Measurements from ENCODE around the gene FAM181A. TPM values are rescaled to one million over a fixed set of nuclear protein-coding genes. Genes with fewer than 3 reads are reported as not detected.
A peak's percentile ranks its signal among the peaks of the same experiment; 100 is the strongest.

Gene FAM181A
- total and polyA plus RNA-seq, 2 experiments from 2014 or later, result not detected

DNA sequence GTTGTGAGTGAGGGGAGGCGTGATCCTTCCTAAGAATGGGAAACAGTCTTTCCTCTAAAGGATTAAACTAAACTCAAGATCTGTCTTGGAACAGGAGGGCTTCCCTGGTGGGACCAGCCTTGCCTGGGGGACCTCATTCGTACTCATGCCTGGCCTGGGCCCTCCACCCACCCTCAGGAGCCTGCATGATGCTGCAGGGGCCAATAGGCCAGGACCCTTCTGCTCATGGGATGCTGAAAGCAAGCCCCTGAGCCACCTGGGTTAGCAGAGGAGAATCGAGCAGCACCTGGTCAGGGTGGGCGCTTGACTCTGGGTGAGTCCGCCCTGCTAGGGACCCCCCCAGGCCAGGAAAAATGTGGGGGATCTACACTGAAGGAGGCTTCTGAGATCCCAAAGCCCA lies 48.3 kb upstream of the FAM181A start (continued):
- TF ChIP-seq CREB1 (CRISPR knock-in tag; IDR thresholded peaks at IDR 0.05; ENCODE audit: low read depth), result no peak
- TF ChIP-seq, protein P1, sequence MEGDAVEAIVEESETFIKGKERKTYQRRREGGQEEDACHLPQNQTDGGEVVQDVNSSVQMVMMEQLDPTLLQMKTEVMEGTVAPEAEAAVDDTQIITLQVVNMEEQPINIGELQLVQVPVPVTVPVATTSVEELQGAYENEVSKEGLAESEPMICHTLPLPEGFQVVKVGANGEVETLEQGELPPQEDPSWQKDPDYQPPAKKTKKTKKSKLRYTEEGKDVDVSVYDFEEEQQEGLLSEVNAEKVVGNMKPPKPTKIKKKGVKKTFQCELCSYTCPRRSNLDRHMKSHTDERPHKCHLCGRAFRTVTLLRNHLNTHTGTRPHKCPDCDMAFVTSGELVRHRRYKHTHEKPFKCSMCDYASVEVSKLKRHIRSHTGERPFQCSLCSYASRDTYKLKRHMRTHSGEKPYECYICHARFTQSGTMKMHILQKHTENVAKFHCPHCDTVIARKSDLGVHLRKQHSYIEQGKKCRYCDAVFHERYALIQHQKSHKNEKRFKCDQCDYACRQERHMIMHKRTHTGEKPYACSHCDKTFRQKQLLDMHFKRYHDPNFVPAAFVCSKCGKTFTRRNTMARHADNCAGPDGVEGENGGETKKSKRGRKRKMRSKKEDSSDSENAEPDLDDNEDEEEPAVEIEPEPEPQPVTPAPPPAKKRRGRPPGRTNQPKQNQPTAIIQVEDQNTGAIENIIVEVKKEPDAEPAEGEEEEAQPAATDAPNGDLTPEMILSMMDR (conservative IDR thresholded peaks at IDR 0.05; ENCODE audit: low read depth in 2 of 2), result no peak
- TF ChIP-seq ZNF331 (CRISPR knock-in tag; IDR thresholded peaks at IDR 0.05; ENCODE audit: low read depth), result no peak
- TF ChIP-seq JUNB (IDR thresholded peaks at IDR 0.05; ENCODE audit: unreplicated experiment), result no peak

DNA sequence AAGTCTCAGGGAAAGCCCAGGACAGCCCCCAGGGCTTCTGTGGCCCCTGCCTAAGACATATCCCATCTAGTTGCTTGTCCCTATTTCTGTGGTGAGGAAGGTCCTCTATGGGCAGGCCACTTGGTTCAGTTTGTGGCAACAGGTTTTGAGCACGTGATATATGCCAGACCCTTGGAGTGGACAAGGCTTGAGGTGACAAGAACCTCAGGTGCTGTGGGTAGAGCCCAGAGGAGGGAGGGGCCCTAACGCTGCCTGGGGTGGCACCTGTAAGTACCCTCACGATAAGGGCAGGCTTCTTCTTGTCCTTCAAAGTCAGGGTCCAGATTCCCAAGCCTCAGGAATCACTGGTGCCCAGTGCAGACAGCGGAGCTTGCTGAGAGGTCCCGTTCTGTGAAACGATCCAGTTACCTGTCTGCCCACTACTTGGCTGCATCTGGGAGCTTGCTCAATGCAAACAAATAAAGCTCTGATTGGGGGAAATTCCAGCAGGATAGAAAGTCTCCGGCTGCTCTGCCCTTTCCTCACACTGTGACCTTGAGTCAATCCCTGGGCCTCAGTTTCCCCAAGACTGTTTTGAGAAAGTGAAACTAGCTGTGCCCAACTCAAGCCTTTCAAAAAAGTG lies 47.7 kb upstream of the FAM181A start:
- Mint-ChIP-seq H3K27me3 (ENCODE audit: insufficient read depth, low read depth, poor library complexity) (peaks cover 3% of the 10 kb centered on the region), H3K4me3 (no peak overlapping the region; the same call in 2 of the 3 replicates), H3K36me3 (ENCODE audit: low read depth) (peaks cover 9% of the 10 kb centered on the region), H3K27ac (no peak overlapping the region; the same call in 1 of the 2 replicates), H3K4me1 (peaks cover 7% of the 10 kb centered on the region), H3K9me3 (peaks cover 14% of the 10 kb centered on the region)
- peak overlapping the region; percentile 53 for H2AFZ ChIP-seq
- peaks cover 15% of the 10 kb centered on the region for H3K4me1 ChIP-seq (ENCODE audit: insufficient read depth)
- H3K27ac ChIP-seq (ENCODE audit: low read depth), result no peak overlapping the region
- H3K27me3 ChIP-seq (ENCODE audit: insufficient read depth), result no peaks in the 10 kb centered on the region
- DNase-seq (ENCODE audit: low spot score) (peak; percentile 17), ATAC-seq (peak; percentile 65)
- no peak overlapping the region for H3K4me3 ChIP-seq
- H3K4me2 ChIP-seq, result no peak overlapping the region
- H3K79me2 ChIP-seq (replicated peaks; ENCODE audit: insufficient read depth), result no peaks in the 10 kb centered on the region
- H3K9me2 ChIP-seq (ENCODE audit: insufficient read depth), result peaks cover 4% of the 10 kb centered on the region
- H4K20me1 ChIP-seq (replicated peaks; ENCODE audit: insufficient read depth), result no peaks in the 10 kb centered on the region
- H3F3A ChIP-seq (replicated peaks; ENCODE audit: low read depth), result no peaks in the 10 kb centered on the region
- no peaks in the 10 kb centered on the region for H3K36me3 ChIP-seq (ENCODE audit: insufficient read depth)
- TF ChIP-seq, protein P2, sequence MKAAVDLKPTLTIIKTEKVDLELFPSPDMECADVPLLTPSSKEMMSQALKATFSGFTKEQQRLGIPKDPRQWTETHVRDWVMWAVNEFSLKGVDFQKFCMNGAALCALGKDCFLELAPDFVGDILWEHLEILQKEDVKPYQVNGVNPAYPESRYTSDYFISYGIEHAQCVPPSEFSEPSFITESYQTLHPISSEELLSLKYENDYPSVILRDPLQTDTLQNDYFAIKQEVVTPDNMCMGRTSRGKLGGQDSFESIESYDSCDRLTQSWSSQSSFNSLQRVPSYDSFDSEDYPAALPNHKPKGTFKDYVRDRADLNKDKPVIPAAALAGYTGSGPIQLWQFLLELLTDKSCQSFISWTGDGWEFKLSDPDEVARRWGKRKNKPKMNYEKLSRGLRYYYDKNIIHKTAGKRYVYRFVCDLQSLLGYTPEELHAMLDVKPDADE (IDR thresholded peaks at IDR 0.05), result no peak
- TF ChIP-seq, protein P3, sequence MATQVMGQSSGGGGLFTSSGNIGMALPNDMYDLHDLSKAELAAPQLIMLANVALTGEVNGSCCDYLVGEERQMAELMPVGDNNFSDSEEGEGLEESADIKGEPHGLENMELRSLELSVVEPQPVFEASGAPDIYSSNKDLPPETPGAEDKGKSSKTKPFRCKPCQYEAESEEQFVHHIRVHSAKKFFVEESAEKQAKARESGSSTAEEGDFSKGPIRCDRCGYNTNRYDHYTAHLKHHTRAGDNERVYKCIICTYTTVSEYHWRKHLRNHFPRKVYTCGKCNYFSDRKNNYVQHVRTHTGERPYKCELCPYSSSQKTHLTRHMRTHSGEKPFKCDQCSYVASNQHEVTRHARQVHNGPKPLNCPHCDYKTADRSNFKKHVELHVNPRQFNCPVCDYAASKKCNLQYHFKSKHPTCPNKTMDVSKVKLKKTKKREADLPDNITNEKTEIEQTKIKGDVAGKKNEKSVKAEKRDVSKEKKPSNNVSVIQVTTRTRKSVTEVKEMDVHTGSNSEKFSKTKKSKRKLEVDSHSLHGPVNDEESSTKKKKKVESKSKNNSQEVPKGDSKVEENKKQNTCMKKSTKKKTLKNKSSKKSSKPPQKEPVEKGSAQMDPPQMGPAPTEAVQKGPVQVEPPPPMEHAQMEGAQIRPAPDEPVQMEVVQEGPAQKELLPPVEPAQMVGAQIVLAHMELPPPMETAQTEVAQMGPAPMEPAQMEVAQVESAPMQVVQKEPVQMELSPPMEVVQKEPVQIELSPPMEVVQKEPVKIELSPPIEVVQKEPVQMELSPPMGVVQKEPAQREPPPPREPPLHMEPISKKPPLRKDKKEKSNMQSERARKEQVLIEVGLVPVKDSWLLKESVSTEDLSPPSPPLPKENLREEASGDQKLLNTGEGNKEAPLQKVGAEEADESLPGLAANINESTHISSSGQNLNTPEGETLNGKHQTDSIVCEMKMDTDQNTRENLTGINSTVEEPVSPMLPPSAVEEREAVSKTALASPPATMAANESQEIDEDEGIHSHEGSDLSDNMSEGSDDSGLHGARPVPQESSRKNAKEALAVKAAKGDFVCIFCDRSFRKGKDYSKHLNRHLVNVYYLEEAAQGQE (IDR thresholded peaks at IDR 0.05; ENCODE audit: unreplicated experiment), result no peak
- TF ChIP-seq, protein P1 (conservative IDR thresholded peaks at IDR 0.05; ENCODE audit: low read depth in 2 of 2), result no peak
- TF ChIP-seq POLR2AphosphoS5 (IDR thresholded peaks at IDR 0.05; ENCODE audit: low read depth), result no peak
- TF ChIP-seq CREB1 (CRISPR knock-in tag; IDR thresholded peaks at IDR 0.05; ENCODE audit: low read depth), result no peak
- TF ChIP-seq JUNB (IDR thresholded peaks at IDR 0.05; ENCODE audit: unreplicated experiment), result no peak
- no peak for TF ChIP-seq EZH2phosphoT487 (IDR thresholded peaks at IDR 0.05; ENCODE audit: unreplicated experiment)
- no peak for TF ChIP-seq NANOG (IDR thresholded peaks at IDR 0.05; ENCODE audit: borderline replicate concordance)
- TF ChIP-seq STAT1 (IDR thresholded peaks at IDR 0.05; ENCODE audit: unreplicated experiment), result no peak
- no peak for TF ChIP-seq EZH2 (IDR thresholded peaks at IDR 0.05; ENCODE audit: low read depth, unreplicated experiment)
- TF ChIP-seq ZNF114 (CRISPR knock-in tag; IDR thresholded peaks at IDR 0.05), result no peak
- TF ChIP-seq ZNF331 (CRISPR knock-in tag; IDR thresholded peaks at IDR 0.05; ENCODE audit: low read depth), result no peak
